Neural progenitor cell (in vitro differentiated cells): ENCODE measurements around the gene WDR76. TPM values are rescaled to one million over a fixed set of nuclear protein-coding genes. Genes with fewer than 3 reads are reported as not detected.

ENCODE experiments used
- DNase-seq: peaks from one replicate; pipeline ENCODE4 v3.0.0-alpha.2; 2016; ENCODE audit warnings: low spot score
- H2AFZ ChIP-seq: fragments of 200-600 bp; sonication (generic); replicated peaks from 2 replicates; pipeline ENCODE4 v1.6.1; 2016; ENCODE audit warnings: antibody characterized with exemption
- H3F3A ChIP-seq: fragments of 200-600 bp; sonication (generic); 2 replicates; pipeline ENCODE4 v1.6.1; 2016; ENCODE audit warnings: antibody characterized with exemption, low read depth
- H3K27ac ChIP-seq: fragments of 200-600 bp; sonication (generic); 2 replicates; pipeline ENCODE4 v1.5.1; 2016; ENCODE audit warnings: mild to moderate bottlenecking
- H3K27me3 ChIP-seq: fragments of 200-600 bp; sonication (generic); 2 replicates; pipeline ENCODE4 v1.6.1; 2016; ENCODE audit warnings: mild to moderate bottlenecking, moderate library complexity
- H3K36me3 ChIP-seq: fragments of 200-600 bp; sonication (generic); 2 replicates; pipeline ENCODE4 v1.5.1; 2016
- H3K4me1 ChIP-seq: fragments of 200-600 bp; sonication (generic); 2 replicates; pipeline ENCODE4 v1.6.1; 2016; ENCODE audit warnings: mixed run types
- H3K4me2 ChIP-seq: fragments of 200-600 bp; sonication (generic); 2 replicates; pipeline ENCODE4 v1.6.1; 2016
- H3K4me3 ChIP-seq: fragments of 200-600 bp; sonication (generic); 2 replicates; pipeline ENCODE4 v1.5.1; 2016
- H3K79me2 ChIP-seq: fragments of 200-600 bp; sonication (generic); 2 replicates; pipeline ENCODE4 v1.6.1; 2016; ENCODE audit warnings: low read depth
- H3K9ac ChIP-seq: fragments of 200-600 bp; sonication (generic); 2 replicates; pipeline ENCODE4 v1.6.1; 2016
- H3K9me3 ChIP-seq: fragments of 200-600 bp; sonication (generic); 2 replicates; pipeline ENCODE4 v1.5.1; 2016; ENCODE audit warnings: low read depth
- H4K20me1 ChIP-seq: fragments of 200-600 bp; sonication (generic); 2 replicates; pipeline ENCODE4 v1.6.1; 2016; ENCODE audit warnings: low read depth
- H3K27ac Mint-ChIP-seq: 3 replicates; pipeline ENCODE4 v1.8.0; 2021; ENCODE audit warnings: mixed read lengths
- H3K27me3 Mint-ChIP-seq: 2 replicates; pipeline ENCODE4 v1.8.0; 2022; ENCODE audit warnings: low read depth, mild to moderate bottlenecking, inconsistent platforms, moderate library complexity, mixed read lengths; ENCODE audit not compliant: insufficient read depth
- H3K36me3 Mint-ChIP-seq: 3 replicates; pipeline ENCODE4 v1.8.0; 2021; ENCODE audit warnings: mixed read lengths
- H3K4me1 Mint-ChIP-seq: 3 replicates; pipeline ENCODE4 v1.8.0; 2021; ENCODE audit warnings: mixed read lengths
- H3K4me3 Mint-ChIP-seq: 3 replicates; pipeline ENCODE4 v1.8.0; 2021; ENCODE audit warnings: mild to moderate bottlenecking, moderate library complexity, mixed read lengths
- H3K9me3 Mint-ChIP-seq: 3 replicates; pipeline ENCODE4 v1.8.0; 2020; ENCODE audit warnings: mixed read lengths
- EZH2 ChIP-seq: fragments of 200-600 bp; sonication (generic); IDR thresholded peaks from 2 replicates; pipeline ENCODE4 v1.6.1; 2017; ENCODE audit warnings: antibody characterized with exemption, mild to moderate bottlenecking, moderate library complexity
- EZH2phosphoT487 ChIP-seq: fragments of 200-600 bp; sonication (generic); IDR thresholded peaks from 2 replicates; pipeline ENCODE4 v1.6.1; 2017; ENCODE audit warnings: antibody characterized with exemption
- total RNA-seq: library from RNA; depleted of rRNA; stranded (reverse); fragments of >200 nt; gene quantifications from 2 replicates; pipeline ENCODE4 v1.2.3, GENCODE V29; 2015; ENCODE audit warnings: low replicate concordance
- TF ChIP-seq, protein P1 (sequence below): fragments of 200-600 bp; sonication (generic); IDR thresholded peaks from 2 replicates; pipeline ENCODE4 v1.5.1; 2017; ENCODE audit warnings: antibody characterized with exemption, mild to moderate bottlenecking

The WDR76 gene
- total RNA-seq, 1 donor from 2014 or later = 32.6 TPM

DNA sequence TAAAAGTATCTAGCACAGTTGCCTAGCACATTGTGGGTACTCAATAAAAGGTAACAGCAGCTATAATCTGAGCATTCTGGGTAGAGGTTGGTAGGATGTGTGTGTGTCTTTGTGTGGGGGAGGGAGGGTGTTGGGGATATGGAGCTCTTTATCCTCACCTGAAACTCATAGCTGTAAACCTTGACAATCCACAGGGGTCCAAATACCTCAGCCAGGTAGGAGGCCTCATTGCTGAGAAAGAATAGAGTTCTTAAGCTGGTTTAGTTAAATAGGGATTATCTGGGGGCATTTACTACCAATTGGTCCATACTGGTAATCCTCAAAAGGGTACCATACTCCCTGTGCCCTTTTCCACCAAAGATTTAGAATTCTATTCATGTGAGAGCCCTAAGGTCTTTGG lies 30.8 kb upstream of the WDR76 start:
- H3K4me1 Mint-ChIP-seq = peaks cover 52% of the 10 kb centered on the region
- H3K27me3 ChIP-seq = no peaks in the 10 kb centered on the region
- no peaks in the 10 kb centered on the region for H3K9me3 Mint-ChIP-seq
- peaks cover 58% of the 10 kb centered on the region for H3F3A ChIP-seq
- H3K79me2 ChIP-seq = peaks cover 37% of the 10 kb centered on the region
- peaks cover 10% of the 10 kb centered on the region for H3K27me3 Mint-ChIP-seq
- no peak overlapping the region for H3K27ac ChIP-seq
- no peak overlapping the region for H3K4me2 ChIP-seq
- H3K27ac Mint-ChIP-seq = no peak overlapping the region
- H3K4me3 ChIP-seq = no peak overlapping the region
- no peaks in the 10 kb centered on the region for H3K36me3 ChIP-seq
- TF ChIP-seq EZH2 (no peak), EZH2phosphoT487 (no peak)
- TF ChIP-seq, protein P1, sequence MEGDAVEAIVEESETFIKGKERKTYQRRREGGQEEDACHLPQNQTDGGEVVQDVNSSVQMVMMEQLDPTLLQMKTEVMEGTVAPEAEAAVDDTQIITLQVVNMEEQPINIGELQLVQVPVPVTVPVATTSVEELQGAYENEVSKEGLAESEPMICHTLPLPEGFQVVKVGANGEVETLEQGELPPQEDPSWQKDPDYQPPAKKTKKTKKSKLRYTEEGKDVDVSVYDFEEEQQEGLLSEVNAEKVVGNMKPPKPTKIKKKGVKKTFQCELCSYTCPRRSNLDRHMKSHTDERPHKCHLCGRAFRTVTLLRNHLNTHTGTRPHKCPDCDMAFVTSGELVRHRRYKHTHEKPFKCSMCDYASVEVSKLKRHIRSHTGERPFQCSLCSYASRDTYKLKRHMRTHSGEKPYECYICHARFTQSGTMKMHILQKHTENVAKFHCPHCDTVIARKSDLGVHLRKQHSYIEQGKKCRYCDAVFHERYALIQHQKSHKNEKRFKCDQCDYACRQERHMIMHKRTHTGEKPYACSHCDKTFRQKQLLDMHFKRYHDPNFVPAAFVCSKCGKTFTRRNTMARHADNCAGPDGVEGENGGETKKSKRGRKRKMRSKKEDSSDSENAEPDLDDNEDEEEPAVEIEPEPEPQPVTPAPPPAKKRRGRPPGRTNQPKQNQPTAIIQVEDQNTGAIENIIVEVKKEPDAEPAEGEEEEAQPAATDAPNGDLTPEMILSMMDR = no peak
- no peak overlapping the region for H2AFZ ChIP-seq
- no peak for DNase-seq
- H3K4me1 ChIP-seq = peaks cover 25% of the 10 kb centered on the region
- no peak overlapping the region for H3K4me3 Mint-ChIP-seq
- no peaks in the 10 kb centered on the region for H3K9me3 ChIP-seq
- no peak overlapping the region for H3K9ac ChIP-seq
- H3K36me3 Mint-ChIP-seq = peaks cover 39% of the 10 kb centered on the region
- H4K20me1 ChIP-seq = peaks cover 38% of the 10 kb centered on the region

DNA sequence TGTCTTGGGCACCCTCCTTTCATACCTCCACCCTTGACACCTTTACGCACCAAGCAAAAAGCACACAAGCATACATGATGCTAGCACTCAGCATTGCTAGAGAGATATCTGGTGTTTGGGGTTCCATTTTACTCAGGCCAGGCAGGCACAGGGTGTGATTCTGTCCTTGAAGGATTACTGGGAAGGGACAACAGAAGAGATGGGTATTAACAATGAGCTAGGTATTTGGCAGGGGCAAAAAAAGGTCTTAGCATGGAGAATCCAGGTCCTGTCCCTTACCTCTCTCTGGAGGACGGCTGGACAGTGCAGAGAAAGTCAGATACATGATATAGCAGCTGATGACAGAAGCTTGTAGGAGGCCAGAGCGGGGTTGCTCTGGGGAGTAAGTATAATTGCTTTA lies 30.2 kb upstream of the WDR76 start:
- Histone ChIP-seq H3F3A (peaks cover 57% of the 10 kb centered on the region), H3K4me1 (peaks cover 30% of the 10 kb centered on the region), H4K20me1 (peaks cover 38% of the 10 kb centered on the region), H2AFZ (no peak overlapping the region), H3K9ac (no peak overlapping the region), H3K79me2 (peaks cover 42% of the 10 kb centered on the region), H3K27me3 (no peaks in the 10 kb centered on the region), H3K36me3 (no peaks in the 10 kb centered on the region), H3K9me3 (no peaks in the 10 kb centered on the region), H3K4me2 (no peak overlapping the region), H3K27ac (no peak overlapping the region), H3K4me3 (no peak overlapping the region)
- Mint-ChIP-seq H3K9me3 (no peaks in the 10 kb centered on the region), H3K27me3 (peaks cover 5% of the 10 kb centered on the region), H3K4me1 (peaks cover 55% of the 10 kb centered on the region), H3K36me3 (peaks cover 39% of the 10 kb centered on the region), H3K27ac (no peak overlapping the region), H3K4me3 (no peak overlapping the region)
- DNase-seq = no peak
- TF ChIP-seq, protein P1 = no peak
- no peak for TF ChIP-seq EZH2
- no peak for TF ChIP-seq EZH2phosphoT487

- Mint-ChIP-seq H3K36me3 (peaks cover 33% of the 10 kb centered on the region), H3K27ac (no peak overlapping the region), H3K27me3 (peaks cover 5% of the 10 kb centered on the region), H3K9me3 (no peaks in the 10 kb centered on the region), H3K4me3 (peak overlapping the region; percentile 100), H3K4me1 (peaks cover 41% of the 10 kb centered on the region)
- DNase-seq = no peak
- no peak overlapping the region for H2AFZ ChIP-seq
- peaks cover 23% of the 10 kb centered on the region for H3K4me1 ChIP-seq
- H3K4me3 ChIP-seq = no peak overlapping the region
- peaks cover 69% of the 10 kb centered on the region for H3F3A ChIP-seq
- peak overlapping the region; percentile 92 for H3K4me2 ChIP-seq
- peak overlapping the region; percentile 87 for H3K27ac ChIP-seq
- H3K9me3 ChIP-seq = no peaks in the 10 kb centered on the region
- H3K36me3 ChIP-seq = no peaks in the 10 kb centered on the region
- H3K79me2 ChIP-seq = peaks cover 27% of the 10 kb centered on the region
- H3K27me3 ChIP-seq = no peaks in the 10 kb centered on the region
- peaks cover 23% of the 10 kb centered on the region for H4K20me1 ChIP-seq
- TF ChIP-seq EZH2 (no peak), EZH2phosphoT487 (no peak)
- TF ChIP-seq, protein P1 = no peak
- H3K9ac ChIP-seq = no peak overlapping the region
Measured at GRCh38 chr15:43799209-43799944, 27.4 kb upstream of the WDR76 start.
